K562 (cell line): ENCODE data around the gene FBXL13. TPM values are rescaled to one million over a fixed set of nuclear protein-coding genes. Genes with fewer than 3 reads are reported as not detected.

Source experiments
- ATF1 ChIP-seq, 2 experiments: fragments of 450-650 bp in 1 of 2; IDR thresholded peaks; 2 replicates each; pipeline ENCODE4 v1.6.1; 2016; ENCODE audit warnings: missing compliant biosample characterization in 1 of 2, missing genetic modification characterization in 1 of 2
- ELF4 ChIP-seq: fragments of 450-650 bp; formaldehyde crosslinking; IDR thresholded peaks from 2 replicates; pipeline ENCODE4 v1.4.0; 2022; ENCODE audit warnings: missing genetic modification characterization
- ETS2 ChIP-seq: IDR thresholded peaks from 2 replicates; pipeline ENCODE4 v1.6.1; 2016; ENCODE audit warnings: borderline replicate concordance, missing genetic modification characterization, mild to moderate bottlenecking, moderate library complexity, missing compliant biosample characterization; ENCODE audit not compliant: poor library complexity, severe bottlenecking
- MAFF ChIP-seq: IDR thresholded peaks from 2 replicates; pipeline ENCODE4 v1.6.1; 2012; ENCODE audit warnings: low read length, improper control_type of control experiment
- PHTF2 ChIP-seq: fragments of 250-450 bp; sonication (Bioruptor Pico); IDR thresholded peaks from 2 replicates; pipeline ENCODE4 v1.5.0; 2021; ENCODE audit warnings: mild to moderate bottlenecking
- POLR2A ChIP-seq: fragments of 450-650 bp; conservative IDR thresholded peaks from 2 replicates; pipeline ENCODE4 v1.6.1; 2016
- RB1 ChIP-seq: fragments of 450-650 bp; IDR thresholded peaks from 2 replicates; pipeline ENCODE4 v1.6.1; 2017; ENCODE audit warnings: low read depth, mild to moderate bottlenecking
- RBM25 ChIP-seq: fragments of 200-400 bp; formaldehyde crosslinking; IDR thresholded peaks from 2 replicates; pipeline ENCODE4 v1.6.1; 2018; ENCODE audit warnings: low read length, low read depth, moderate library complexity; ENCODE audit not compliant: severe bottlenecking
- RREB1 ChIP-seq: fragments of 250-450 bp; sonication (Bioruptor Pico); IDR thresholded peaks from 2 replicates; pipeline ENCODE4 v1.4.0; 2020
- SMARCA4 ChIP-seq: fragments of 450-650 bp; IDR thresholded peaks from 2 replicates; pipeline ENCODE4 v1.6.1; 2016
- ZNF644 ChIP-seq: fragments of 200-800 bp; sonication (Bioruptor generic); IDR thresholded peaks from 2 replicates; pipeline ENCODE4 v1.6.1; 2016; ENCODE audit warnings: low read depth, missing genetic modification characterization, missing compliant biosample characterization
- polyA plus RNA-seq, 8 experiments: library from polyadenylated mRNA; depleted of rRNA in 4 of 8; stranded (reverse) in 5 of 8; unstranded in 3 of 8; fragments of >200 nt; fragmentation: Nextera tagmentation in 2 of 8; fragmentation: Illumina TruSeq in 1 of 8; extraction: Ambion mirVana in 2 of 8; extraction: Trizol in 1 of 8; gene quantifications; 2 replicates each; pipeline versions ENCODE4 v1.2.1 to v1.2.3, GENCODE V29; 2011 to 2014; ENCODE audit warnings: inconsistent platforms in 1 of 8, missing spikeins in 1 of 8
- total RNA-seq, 7 experiments: library from RNA; depleted of rRNA in 6 of 7; stranded (reverse); fragments of >200 nt in 6 of 7; fragmentation: Illumina TruSeq in 2 of 7; extraction: Trizol in 2 of 7; gene quantifications; 2 replicates each; pipeline versions ENCODE4 v1.2.1 to v1.2.3, GENCODE V29; 2011 to 2021; ENCODE audit warnings: low replicate concordance in 1 of 7
- TF ChIP-seq, protein P1 (sequence below): fragments of 450-650 bp; formaldehyde crosslinking; IDR thresholded peaks from 2 replicates; pipeline ENCODE4 v1.4.0; 2022; ENCODE audit warnings: missing genetic modification characterization
- TF ChIP-seq, protein P2 (sequence below): fragments of 250-450 bp; sonication (Bioruptor Pico); IDR thresholded peaks from 2 replicates; pipeline ENCODE4 v1.8.0; 2022; ENCODE audit warnings: inconsistent platforms
- TF ChIP-seq, protein P3 (sequence below): fragments of 450-650 bp; IDR thresholded peaks from 2 replicates; pipeline ENCODE4 v1.6.1; 2017; ENCODE audit warnings: antibody characterized with exemption, mild to moderate bottlenecking

Gene FBXL13
- total and polyA plus RNA-seq, 9 of the 15 experiments (the other 6 are each of a cell fraction or from before 2014, with no cell fraction given), result 16.3 to 55.0 (median 25.4) TPM

GRCh38 chr7:102991540-102992214 lies 82.9 kb downstream of the FBXL13 start (continued):
- TF ChIP-seq ZNF644 (tag) (no peak), RB1 (no peak), MAFF (peak; percentile 79), ELF4 (CRISPR knock-in tag) (0 out of 2 replicates have a peak, but pooled peaks have one; percentile 59), RREB1 (CRISPR knock-in tag) (peak; percentile 62; the same call in 1 of the 2 replicates), ATF1 (CRISPR knock-in tag; IDR thresholded peaks at IDR 0.05) (no peak), ATF1 (tag; IDR thresholded peaks at IDR 0.05) (no peak), SMARCA4 (peak; percentile 98), RBM25 (no peak), POLR2A (peak; percentile 70), ETS2 (tag) (no peak), PHTF2 (no peak)
- TF ChIP-seq, protein P1, sequence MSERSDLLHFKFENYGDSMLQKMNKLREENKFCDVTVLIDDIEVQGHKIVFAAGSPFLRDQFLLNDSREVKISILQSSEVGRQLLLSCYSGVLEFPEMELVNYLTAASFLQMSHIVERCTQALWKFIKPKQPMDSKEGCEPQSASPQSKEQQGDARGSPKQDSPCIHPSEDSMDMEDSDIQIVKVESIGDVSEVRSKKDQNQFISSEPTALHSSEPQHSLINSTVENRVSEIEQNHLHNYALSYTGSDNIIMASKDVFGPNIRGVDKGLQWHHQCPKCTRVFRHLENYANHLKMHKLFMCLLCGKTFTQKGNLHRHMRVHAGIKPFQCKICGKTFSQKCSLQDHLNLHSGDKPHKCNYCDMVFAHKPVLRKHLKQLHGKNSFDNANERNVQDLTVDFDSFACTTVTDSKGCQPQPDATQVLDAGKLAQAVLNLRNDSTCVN, result 0 out of 2 replicates have a peak, but pooled peaks have one; percentile 37
- TF ChIP-seq, protein P2, sequence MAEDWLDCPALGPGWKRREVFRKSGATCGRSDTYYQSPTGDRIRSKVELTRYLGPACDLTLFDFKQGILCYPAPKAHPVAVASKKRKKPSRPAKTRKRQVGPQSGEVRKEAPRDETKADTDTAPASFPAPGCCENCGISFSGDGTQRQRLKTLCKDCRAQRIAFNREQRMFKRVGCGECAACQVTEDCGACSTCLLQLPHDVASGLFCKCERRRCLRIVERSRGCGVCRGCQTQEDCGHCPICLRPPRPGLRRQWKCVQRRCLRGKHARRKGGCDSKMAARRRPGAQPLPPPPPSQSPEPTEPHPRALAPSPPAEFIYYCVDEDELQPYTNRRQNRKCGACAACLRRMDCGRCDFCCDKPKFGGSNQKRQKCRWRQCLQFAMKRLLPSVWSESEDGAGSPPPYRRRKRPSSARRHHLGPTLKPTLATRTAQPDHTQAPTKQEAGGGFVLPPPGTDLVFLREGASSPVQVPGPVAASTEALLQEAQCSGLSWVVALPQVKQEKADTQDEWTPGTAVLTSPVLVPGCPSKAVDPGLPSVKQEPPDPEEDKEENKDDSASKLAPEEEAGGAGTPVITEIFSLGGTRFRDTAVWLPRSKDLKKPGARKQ (CRISPR knock-in tag), result no peak
- TF ChIP-seq, protein P3, sequence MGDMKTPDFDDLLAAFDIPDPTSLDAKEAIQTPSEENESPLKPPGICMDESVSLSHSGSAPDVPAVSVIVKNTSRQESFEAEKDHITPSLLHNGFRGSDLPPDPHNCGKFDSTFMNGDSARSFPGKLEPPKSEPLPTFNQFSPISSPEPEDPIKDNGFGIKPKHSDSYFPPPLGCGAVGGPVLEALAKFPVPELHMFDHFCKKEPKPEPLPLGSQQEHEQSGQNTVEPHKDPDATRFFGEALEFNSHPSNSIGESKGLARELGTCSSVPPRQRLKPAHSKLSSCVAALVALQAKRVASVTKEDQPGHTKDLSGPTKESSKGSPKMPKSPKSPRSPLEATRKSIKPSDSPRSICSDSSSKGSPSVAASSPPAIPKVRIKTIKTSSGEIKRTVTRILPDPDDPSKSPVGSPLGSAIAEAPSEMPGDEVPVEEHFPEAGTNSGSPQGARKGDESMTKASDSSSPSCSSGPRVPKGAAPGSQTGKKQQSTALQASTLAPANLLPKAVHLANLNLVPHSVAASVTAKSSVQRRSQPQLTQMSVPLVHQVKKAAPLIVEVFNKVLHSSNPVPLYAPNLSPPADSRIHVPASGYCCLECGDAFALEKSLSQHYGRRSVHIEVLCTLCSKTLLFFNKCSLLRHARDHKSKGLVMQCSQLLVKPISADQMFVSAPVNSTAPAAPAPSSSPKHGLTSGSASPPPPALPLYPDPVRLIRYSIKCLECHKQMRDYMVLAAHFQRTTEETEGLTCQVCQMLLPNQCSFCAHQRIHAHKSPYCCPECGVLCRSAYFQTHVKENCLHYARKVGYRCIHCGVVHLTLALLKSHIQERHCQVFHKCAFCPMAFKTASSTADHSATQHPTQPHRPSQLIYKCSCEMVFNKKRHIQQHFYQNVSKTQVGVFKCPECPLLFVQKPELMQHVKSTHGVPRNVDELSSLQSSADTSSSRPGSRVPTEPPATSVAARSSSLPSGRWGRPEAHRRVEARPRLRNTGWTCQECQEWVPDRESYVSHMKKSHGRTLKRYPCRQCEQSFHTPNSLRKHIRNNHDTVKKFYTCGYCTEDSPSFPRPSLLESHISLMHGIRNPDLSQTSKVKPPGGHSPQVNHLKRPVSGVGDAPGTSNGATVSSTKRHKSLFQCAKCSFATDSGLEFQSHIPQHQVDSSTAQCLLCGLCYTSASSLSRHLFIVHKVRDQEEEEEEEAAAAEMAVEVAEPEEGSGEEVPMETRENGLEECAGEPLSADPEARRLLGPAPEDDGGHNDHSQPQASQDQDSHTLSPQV, result peak; percentile 91
